T-helper 1 cell (primary cell): ENCODE measurements around the gene DIPK1A.

Experiments used
- DNase-seq, 5 donors: peaks; one replicate each; pipeline ENCODE4 v3.0.0-alpha.2; 2012 to 2020

The DIPK1A gene

DNA sequence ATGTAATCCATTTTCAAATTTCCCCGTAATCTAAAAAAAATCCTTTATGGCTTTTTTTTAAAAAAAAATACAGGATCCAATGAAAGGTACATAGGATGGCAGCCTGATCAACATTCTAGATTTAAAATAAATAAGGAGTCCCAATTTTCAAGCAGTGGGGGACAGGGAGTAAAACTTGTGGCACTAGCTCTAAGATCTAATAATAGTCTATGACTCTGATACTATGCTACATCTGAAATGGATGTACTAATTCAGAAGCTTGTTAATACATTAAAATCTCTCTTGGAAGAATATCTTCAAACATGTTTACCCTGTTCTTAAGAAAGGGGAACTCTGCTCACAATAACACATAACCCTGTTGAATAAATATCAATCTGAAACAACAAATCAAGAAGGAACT is 8.5 kb downstream of the DIPK1A start:
- DNase-seq = no peak

GRCh38 chr1:92951141-92951582 is 10.1 kb downstream of the DIPK1A start:
- DNase-seq = peak in 1 of 5 donors; percentile 62

DNA sequence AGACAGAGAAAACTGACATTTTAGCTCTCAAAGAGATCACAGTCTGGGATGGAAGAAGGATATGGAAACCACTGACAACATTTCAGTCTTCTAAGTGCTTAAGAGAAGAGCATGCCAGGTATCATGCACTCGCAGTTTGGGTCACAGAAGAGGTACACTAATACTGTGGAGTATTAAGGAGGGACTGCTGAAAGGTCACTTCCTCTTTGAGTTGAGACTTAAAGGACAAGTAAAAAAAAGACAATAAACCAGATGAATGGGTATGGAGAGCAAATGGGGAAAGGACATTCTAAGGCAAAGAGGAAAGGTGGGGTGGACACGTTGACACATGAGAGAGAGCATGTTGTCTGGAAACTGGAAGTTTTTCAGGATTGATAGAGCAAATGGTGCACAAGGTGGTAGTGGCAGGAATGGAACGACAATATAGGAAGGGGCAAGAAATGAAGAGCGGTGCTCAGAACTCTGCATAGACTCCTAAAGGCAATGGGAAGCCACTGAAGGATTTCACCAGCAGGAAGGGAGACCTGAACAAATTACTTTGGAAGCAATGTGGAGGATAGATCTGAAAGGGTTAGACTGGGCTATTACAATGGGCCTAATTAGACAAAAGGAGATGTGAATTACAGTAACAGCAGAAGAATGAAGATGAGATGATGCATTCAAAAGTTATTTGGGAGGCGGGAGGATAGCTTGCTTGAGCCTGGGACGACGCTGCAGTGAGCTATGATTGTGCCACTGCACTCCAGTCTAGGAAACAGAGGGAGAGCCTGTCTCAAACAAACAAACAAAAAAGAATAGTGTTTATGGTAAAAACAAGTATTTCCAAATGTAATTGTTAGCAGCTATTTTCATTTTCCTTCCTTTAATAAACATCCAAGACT is 11.1 kb downstream of the DIPK1A start:
- DNase-seq = no peak

GRCh38 chr1:92948071-92948470 is 13.2 kb downstream of the DIPK1A start:
- DNase-seq = no peak

- DNase-seq = no peak
Observed at GRCh38 chr1:92945748-92946270, 15.5 kb downstream of the DIPK1A start.

- no peak for DNase-seq
Observed at GRCh38 chr1:92944901-92945747, 16.1 kb downstream of the DIPK1A start.

DNA sequence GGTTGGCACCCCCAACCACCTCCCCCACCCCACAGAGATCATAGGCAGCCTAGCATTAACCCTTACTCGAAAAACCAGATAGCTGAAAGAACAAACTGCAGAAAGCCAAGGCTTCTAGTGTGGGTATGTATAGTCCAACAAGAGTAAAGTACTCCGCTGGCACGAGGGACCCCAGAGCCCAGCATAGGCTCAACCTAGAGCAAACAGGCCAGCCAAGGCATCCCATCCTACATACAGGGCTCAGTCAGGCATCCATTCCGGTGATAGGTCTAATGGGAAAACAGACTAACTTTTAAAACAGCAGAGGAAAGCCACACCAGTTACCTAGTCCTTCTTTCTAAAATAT is 17.8 kb downstream of the DIPK1A start:
- DNase-seq = no peak

DNA sequence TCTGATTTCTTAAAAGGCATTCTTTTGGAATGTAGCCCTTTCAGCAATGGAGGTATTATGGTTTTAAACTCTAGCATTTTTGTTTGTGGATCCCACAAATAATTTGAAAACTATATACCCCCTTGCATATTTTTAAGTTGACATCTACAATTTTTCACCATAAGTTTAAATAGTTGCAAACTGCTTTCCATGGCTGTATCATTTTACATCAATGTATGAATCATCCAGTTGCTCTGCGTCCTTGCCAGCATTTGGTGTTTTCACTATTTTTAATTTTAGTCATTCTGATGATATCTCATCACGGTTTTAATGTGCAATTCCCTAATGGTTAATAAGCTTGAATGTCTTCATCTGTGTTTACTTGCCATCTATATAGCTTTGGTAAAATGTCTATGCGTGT is 20.7 kb downstream of the DIPK1A start:
- no peak for DNase-seq

DNA sequence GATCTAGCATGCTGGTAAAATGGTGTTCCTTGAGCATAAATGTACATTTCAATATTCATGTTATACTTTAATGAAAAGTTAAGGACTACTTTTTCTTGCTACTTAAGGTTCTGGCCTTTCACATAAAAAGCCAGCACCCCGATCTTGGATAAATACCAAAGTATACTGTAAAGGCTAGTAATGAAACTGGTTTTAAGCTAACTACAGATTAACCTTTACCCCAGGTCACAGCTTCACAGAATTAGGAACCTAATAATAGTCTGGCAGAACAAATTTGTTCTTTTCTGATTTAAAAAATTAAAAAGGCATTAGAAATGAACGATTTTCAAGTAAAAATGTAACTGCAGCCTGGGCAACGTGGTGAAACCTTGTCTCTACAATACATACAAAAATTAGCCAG is 23.5 kb downstream of the DIPK1A start:
- no peak for DNase-seq

DNA sequence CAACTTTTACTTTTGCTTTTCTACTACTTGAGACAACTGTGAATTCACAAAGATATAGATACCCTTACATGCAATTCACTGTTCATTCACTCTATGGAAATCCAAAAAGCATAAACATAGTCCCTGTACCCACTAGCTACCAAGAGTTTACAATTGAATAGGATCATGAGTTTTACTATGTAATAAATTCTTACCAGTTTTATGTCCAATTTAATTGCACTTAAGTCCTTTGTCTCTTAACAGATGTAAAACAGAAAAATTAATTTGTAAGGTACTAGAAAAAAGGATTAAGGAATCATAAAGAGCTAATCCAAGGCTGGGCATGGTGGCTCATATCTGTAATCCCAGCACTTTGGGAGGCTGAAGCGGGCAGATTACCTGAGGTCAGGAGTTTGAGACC is 24.4 kb downstream of the DIPK1A start:
- DNase-seq = no peak

- DNase-seq = no peak
Observed at GRCh38 chr1:92934395-92935378, 26.6 kb downstream of the DIPK1A start.

DNA sequence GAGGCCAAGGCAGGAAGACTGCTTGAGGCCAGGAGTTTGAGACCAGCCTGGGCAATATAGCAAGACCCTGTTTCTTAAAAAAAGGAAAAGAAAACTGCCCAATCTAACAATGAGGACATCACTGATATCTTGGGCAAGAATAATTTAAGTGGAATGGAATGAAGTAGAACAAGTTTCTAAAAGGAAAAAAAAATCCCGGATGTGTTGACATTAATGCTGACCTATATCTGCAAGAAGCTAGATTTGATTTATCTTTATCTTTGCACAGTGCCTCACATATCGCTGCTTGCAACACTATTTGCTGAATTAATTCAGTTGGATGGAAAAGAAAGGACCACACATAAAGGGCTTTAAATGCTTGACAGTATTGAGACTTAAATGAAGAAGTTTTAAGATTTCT is 27.8 kb downstream of the DIPK1A start:
- no peak for DNase-seq

DNA sequence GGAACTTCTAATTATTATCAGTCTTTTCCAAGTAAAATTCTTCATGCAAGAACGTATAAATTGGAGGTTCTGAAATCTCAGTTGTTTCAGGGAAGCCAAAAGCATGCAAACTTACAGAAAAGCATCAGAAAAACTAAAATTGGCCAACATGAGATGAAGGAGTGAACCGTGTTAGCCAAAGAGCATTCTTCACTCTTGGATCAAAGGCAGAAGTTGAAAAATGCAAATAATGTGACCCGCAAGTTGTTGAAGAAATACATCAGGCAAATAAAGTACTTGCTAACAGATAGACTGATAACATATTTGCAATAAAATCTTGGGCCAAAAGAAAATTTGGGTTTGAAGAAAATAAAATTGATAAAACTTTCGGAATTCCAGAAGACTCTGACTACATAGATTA is 29.6 kb downstream of the DIPK1A start:
- DNase-seq = no peak

- no peak for DNase-seq
Observed at GRCh38 chr1:92929461-92929860, 31.8 kb downstream of the DIPK1A start.

- no peak for DNase-seq
Observed at GRCh38 chr1:92927870-92928269, 33.4 kb downstream of the DIPK1A start.

- no peak for DNase-seq
Observed at GRCh38 chr1:92926873-92927272, 34.4 kb downstream of the DIPK1A start.

- no peak for DNase-seq
Observed at GRCh38 chr1:92924501-92924900, 36.8 kb downstream of the DIPK1A start.

- DNase-seq = no peak
Observed at GRCh38 chr1:92923664-92924063, 37.6 kb downstream of the DIPK1A start.

GRCh38 chr1:92922356-92923035 is 38.8 kb downstream of the DIPK1A start:
- DNase-seq = no peak

DNA sequence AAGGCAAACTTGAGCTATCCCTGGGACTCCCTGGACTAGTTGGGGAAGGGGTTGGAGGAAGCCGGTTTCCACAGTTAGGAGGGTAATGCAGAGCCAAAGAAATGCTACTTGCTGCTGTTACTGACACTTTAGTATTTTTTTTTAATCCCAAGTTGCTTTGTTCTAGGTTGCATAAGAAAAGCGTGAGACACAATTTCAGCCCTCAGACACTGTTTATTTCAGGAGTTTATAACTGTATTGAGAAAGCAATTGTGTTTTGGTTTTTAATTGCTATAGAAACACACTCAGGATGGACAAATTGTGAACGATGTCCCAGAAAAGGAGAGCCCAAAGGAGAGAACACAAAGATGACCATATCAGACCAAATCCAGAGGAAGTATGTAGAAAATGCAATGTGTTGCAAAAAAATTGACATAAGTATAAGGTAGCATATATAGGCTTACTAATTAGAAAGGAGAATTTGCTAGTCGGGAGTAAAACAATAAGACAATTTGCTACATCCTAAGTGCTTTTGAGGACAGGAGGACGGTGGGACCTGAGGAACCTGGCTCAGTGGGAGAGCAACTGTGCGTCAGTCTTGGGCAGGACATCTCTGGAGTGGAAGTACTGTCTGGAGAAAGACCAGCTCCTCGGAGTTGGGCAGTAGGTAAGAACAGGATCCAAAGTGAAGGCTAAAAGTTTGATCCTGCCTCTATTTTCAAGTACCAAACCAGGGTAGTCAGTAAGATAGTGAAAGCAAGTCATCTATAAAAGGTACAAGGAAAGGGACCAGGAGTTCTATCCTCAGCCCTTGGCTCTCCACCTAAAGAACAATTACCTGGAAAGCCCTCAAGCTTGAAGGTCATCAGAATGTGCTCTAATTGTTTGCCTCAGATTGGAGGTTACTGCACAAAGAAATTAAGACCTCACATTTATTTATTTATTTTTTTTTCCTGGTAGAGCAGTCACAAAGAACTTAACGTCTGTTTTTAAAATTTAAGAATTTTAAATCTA is 39.9 kb downstream of the DIPK1A start:
- DNase-seq = no peak

- DNase-seq = no peak
Observed at GRCh38 chr1:92916899-92917298, 44.4 kb downstream of the DIPK1A start.
